HG03139 (cell line): ENCODE results near the gene RTEL1.

Experiments used
- ATAC-seq: cut with Tn5 transposase; IDR thresholded peaks from one replicate; pipeline ENCODE4 v1.9.1; 2021; ENCODE audit not compliant: unreplicated experiment

RTEL1 gene

DNA sequence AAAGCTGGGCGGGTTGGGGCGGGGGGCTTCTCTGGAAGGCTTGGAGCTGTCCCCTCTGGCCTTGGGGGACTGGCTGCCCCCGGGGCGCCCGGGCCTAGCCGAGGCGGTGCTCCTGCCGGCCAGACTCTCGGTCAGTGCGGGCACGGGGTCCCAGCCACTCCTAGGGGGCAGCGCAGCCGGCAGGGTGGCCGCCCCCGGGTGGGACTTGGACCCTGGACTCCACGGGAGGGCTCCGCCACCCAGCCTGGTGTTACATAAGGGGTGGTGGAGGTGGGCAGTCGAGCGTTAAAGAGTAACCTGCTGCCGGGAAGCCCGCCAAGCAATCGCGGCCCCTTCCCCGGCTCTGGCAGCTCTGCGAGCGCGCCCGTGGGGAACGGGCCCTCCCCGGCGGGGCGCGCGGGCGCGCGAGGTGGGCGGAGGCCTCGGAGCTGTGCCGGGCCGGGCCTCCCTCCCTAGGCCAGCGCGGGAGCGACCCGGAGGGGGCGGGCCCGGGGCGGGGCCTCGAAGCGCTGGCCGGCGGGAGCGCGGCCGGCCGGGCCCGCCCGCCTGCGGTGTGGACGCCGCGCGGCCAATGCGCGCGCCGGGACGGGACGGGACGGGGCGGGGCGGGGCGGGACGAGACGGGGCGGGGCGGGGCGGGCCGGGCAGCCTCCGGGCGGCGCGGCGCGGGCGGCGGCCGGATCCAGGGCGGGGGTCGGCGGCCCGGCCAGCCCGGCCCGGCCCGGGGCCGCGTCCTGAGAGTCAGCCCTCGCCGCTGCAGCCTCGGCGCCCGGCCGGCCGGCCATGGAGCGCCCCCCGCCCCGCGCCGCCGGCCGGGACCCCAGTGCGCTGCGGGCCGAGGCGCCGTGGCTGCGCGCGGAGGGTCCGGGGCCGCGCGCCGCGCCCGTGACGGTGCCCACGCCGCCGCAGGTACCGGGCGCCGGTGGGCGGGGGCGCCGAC is 81.3 kb downstream of the RTEL1 start, which contains the start of gene SLC2A4RG:
Gene SLC2A4RG (plus strand): TSS at position 647 of the 940 bp plus-strand sequence. CDS start 137 bp downstream, at position 784.
- ATAC-seq = peak; percentile 26

- ATAC-seq = peak; percentile 9
Measured at GRCh38 chr20:63740070-63740626, 82.0 kb downstream of the RTEL1 start.

GRCh38 chr20:63740627-63741353 is 82.7 kb downstream of the RTEL1 start:
- no peak for ATAC-seq

DNA sequence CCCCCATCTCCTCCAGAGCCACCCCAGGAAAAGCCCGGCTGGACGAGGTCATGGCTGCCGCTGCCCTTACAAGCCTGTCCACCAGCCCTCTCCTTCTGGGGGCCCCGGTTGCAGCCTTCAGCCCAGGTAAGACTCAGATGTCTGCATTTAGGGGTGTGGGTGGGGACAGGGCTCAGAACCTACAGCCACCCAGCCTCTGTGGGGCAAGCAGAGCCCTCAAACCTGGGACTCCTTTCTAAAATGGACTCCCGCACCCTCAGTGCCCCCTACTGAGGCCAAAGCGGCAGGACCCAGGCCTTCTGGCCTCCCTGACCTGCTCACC is 83.2 kb downstream of the RTEL1 start:
- ATAC-seq = no peak

GRCh38 chr20:63741676-63742380 is 83.7 kb downstream of the RTEL1 start:
- ATAC-seq = no peak

DNA sequence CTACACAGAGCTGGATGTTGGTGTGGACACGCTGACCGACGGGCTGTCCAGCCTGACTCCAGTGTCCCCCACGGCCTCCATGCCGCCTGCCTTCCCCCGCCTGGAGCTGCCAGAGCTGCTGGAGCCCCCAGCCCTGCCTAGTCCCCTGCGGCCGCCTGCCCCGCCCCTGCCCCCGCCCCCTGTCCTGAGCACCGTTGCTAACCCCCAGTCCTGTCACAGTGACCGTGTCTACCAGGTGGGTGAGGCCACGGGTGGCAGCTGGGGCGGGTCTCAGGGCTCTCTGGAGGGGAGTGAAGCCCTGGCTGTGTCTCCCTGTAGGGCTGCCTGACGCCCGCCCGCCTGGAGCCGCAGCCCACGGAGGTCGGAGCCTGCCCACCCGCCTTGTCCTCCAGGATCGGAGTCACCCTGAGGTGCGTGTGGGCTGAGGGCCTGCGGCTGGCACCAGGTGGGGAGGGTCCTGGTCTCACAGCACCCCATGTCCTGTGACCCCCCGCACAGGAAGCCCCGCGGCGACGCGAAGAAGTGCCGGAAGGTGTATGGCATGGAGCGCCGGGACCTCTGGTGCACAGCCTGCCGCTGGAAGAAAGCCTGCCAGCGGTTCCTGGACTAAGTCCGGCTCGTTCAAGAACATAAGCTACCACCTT is 84.4 kb downstream of the RTEL1 start:
- ATAC-seq = no peak

GRCh38 chr20:63743210-63743970 is 85.3 kb downstream of the RTEL1 start:
- ATAC-seq = no peak

- no peak for ATAC-seq
Measured at GRCh38 chr20:63744158-63744557, 86.0 kb downstream of the RTEL1 start.

GRCh38 chr20:63744574-63745423 is 86.7 kb downstream of the RTEL1 start:
- no peak for ATAC-seq

DNA sequence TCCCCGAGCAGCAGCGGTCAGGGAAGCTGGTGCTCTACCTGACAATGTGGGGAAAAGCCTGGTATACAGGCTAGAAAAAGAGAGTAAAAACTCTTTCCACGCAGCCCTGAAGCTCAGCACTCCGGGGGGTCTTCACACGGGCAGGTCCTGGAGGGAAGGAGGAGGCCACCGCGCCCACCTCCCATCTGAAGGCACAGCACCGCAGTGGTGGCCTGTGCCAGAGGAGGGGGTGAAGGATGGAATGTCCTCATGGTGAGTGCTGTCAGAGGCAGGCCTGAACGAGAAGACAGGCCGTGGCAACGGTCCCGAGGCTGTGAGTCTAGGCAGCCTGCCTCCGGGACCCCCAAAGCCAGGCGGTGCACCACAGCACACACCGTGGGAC is 87.3 kb downstream of the RTEL1 start:
- no peak for ATAC-seq
